NCI-H2029 (cell line): ENCODE results near the gene KIF3A.

Source experiments
- DNase-seq: peaks from one replicate; lab custom pipeline; 2025; lab: John Stamatoyannopoulos, UW

The KIF3A gene

GRCh38 chr5:132662925-132663770 is 74.2 kb downstream of the KIF3A start:
- DNase-seq: no peak

- no peak for DNase-seq
Observed at GRCh38 chr5:132662004-132662401, 75.3 kb downstream of the KIF3A start.

GRCh38 chr5:132661231-132662003 is 75.9 kb downstream of the KIF3A start:
- no peak for DNase-seq

GRCh38 chr5:132659598-132660493 is 77.5 kb downstream of the KIF3A start:
- no peak for DNase-seq

- DNase-seq: no peak
Observed at GRCh38 chr5:132658381-132659302, 78.7 kb downstream of the KIF3A start.

GRCh38 chr5:132657676-132658380 is 79.5 kb downstream of the KIF3A start, which contains the start of gene IL13:
TSS of gene IL13 (plus strand) at chr5:132658173. CDS start at chr5:132658187, 14 bp downstream.
- no peak for DNase-seq

- no peak for DNase-seq
Observed at GRCh38 chr5:132656774-132657355, 80.5 kb downstream of the KIF3A start.

- no peak for DNase-seq
Observed at GRCh38 chr5:132655821-132656773, 81.2 kb downstream of the KIF3A start.

- DNase-seq: no peak
Observed at GRCh38 chr5:132653716-132654115, 83.6 kb downstream of the KIF3A start.

GRCh38 chr5:132651838-132652469 is 85.4 kb downstream of the KIF3A start:
- DNase-seq: peak; percentile 42

- no peak for DNase-seq
Observed at GRCh38 chr5:132648355-132648754, 89.0 kb downstream of the KIF3A start.

- no peak for DNase-seq
Observed at GRCh38 chr5:132647473-132647872, 89.9 kb downstream of the KIF3A start.

GRCh38 chr5:132646583-132647266 is 90.6 kb downstream of the KIF3A start:
- DNase-seq: no peak

- DNase-seq: no peak
Observed at GRCh38 chr5:132644177-132644576, 93.2 kb downstream of the KIF3A start.
